GM19043 (cell line): ENCODE data around the gene KRTAP5-1.

ENCODE experiments used
- ATAC-seq: cut with Tn5 transposase; IDR thresholded peaks from one replicate; pipeline ENCODE4 v1.9.1; 2021; ENCODE audit warnings: low read depth; ENCODE audit not compliant: unreplicated experiment

KRTAP5-1 gene

GRCh38 chr11:1547467-1548098 lies 37.5 kb downstream of the KRTAP5-1 start:
- ATAC-seq = no peak

DNA sequence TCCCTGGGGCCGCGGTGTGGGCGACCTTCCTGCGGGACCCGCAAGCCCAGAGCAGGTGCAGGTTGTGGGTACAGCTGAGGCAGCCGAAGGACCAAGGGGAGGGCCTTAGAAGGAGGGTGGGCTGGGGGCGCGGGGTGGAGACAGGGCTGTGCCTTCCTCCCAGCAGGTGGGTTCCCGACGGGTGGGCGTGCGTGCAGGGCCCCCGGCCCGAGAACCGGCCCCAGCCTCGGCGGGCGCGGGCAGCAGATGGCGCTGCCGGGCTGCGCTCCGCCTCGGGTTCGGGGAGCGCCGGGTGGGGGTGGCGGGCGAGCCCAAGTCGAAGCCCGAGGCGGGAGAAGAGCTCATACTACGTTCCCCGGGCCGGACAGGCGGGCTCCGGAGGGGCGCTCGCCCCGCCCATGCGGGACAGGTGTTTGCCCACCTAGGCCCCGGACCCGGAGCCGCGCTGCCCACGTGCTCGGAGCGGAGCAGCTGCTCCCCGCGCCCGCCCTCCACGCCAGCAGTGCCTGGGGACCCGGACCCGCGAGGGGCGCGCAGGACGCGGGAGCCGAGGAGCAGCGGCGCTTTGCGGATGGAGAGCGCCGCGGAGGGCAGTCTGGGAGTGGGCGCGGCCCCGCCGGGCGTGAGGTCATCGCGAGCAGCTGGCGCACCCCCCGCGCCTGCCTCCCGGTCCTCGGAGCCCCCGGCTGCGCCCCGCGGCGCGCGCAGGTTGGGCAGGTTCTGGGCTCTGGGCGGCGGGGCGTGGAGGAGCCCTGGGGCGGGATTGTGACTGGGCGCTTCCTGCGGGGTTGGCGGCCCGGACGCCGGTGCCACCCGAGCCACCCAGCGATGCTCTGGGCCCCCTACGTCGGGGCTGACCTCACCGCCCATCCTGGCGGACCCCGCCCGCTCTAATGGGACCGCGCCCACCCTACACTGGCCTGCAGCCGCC lies 38.3 kb downstream of the KRTAP5-1 start:
- no peak for ATAC-seq

- no peak for ATAC-seq
These were observed 39.0 kb downstream of the KRTAP5-1 start for GRCh38 chr11:1546077-1546535.

GRCh38 chr11:1545432-1545831 lies 39.7 kb downstream of the KRTAP5-1 start:
- no peak for ATAC-seq

GRCh38 chr11:1544536-1544935 lies 40.5 kb downstream of the KRTAP5-1 start:
- ATAC-seq = no peak

DNA sequence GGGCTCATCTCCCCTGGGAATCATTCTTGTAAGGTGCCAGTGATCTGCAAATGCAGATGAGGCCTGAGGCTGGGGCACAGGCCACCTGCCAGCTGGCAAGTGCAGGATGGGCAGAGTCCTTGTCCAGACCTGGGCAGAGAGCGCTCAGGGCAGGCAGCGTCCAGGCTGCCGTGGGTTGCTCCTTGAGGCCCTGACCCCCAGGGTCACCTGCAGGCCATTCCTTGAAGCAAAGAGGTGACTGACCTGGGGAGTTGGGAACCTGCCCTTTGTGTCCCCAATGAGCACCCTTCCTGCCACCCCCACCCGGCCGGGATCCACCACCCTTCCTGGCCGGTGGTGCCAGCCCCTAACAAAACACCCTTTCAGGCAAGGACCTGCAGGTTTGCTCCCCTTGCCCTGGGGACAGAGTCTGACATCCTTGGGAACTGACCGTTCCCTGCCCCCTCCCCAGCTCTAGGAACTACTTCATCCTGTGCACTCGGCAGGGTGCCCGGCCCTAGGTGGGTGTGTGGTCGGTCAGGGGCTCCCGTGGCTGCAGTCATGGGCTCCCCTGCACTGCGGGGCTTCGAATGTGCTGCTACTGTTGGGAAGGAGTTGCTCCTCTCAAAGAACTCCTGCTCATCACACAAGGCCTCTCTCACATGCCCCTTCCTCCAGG lies 41.3 kb downstream of the KRTAP5-1 start:
- no peak for ATAC-seq

- ATAC-seq = no peak
These were observed 42.8 kb downstream of the KRTAP5-1 start for GRCh38 chr11:1542267-1542666.

GRCh38 chr11:1541474-1542204 lies 43.4 kb downstream of the KRTAP5-1 start:
- ATAC-seq = no peak

GRCh38 chr11:1540074-1540473 lies 45.0 kb downstream of the KRTAP5-1 start:
- no peak for ATAC-seq

DNA sequence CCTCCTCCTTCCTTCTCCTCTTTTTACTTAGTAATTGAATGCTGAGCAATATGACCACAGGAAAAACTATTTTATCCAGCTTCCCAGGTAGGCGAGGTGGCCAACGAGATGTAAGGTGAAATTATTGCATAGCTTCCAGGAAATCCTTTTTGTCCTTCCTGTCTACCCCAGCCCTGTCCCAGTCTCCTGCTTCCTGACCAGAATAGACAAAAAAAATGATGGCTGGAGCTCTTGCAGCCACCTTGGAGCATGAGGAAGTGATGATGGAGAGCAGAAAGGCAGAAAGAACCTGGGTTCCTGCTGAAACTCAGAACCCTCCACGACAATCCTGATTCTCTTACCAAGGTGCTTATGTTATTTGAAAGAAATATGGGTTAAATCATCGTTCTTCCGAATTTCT lies 46.9 kb downstream of the KRTAP5-1 start:
- ATAC-seq = no peak

DNA sequence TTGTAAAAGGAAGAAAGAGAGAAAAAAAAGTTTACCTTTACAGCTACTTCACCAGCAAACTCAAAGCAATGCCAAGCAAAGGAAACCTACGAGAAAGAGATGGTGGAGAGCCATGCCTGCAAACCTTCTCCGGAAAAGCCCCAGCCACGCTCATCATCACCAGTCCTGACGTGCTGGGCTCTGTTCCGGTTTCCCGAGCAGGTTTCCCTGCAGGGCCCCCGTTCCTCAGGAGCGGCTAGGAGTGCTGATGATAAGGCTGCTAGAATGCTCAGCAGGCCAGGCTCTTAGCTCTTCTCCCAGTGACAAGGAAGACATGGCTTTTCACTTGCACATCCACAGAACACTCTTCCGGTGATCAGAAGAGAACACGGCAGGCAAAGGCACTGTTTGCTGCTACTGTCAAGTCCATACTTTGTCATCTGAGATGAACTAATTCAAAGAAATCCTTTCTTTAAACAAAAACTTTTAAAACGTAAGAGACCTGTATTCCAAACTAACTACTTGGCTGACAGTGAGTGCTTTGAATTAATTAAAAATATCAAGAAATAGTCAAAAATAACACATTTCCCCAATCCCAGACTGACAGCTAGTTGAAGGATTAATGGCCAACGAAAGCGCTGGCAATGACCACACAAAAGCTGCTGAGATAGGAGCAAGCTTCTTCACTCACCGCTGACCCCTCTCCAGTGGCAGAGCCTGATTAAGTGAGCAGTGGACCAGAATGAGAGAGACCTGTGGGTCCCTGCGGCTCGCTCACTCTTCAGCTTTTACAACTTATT lies 48.8 kb downstream of the KRTAP5-1 start:
- ATAC-seq = no peak

DNA sequence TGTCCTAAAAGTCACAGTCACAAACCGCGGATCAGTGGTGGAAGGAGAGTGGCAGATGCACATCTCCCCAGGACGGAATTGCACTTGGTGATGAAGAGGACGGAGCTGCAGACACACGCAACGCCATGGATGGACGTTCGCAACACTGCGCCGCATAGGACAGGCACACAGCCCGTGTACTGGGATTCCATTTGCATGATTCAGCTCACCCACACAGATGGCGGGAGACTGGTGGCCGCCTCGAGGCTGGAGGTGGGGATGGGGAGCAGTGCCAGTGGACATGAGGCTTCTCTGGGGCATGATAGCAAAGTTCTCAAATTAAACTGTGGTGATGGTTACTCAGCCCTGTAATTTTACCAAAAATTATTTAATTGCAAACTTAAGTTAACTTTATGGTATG lies 50.4 kb downstream of the KRTAP5-1 start:
- no peak for ATAC-seq
